Neural cell (in vitro differentiated cells): ENCODE results near the gene C1orf198. TPM values are rescaled to one million over a fixed set of nuclear protein-coding genes. Genes with fewer than 3 reads are reported as not detected.

ENCODE experiments used
- H2AFZ ChIP-seq: fragments of 200-600, 300-800 bp; sonication (generic), shearing (Covaris generic); 2 replicates; pipeline ENCODE4 v1.6.0; 2014; ENCODE audit warnings: low read depth, mild to moderate bottlenecking, antibody characterized with exemption, low read length, moderate library complexity
- H3F3A ChIP-seq: fragments of 200-600 bp; shearing (Covaris generic); 2 replicates; pipeline ENCODE4 v1.6.1; 2016; ENCODE audit warnings: mild to moderate bottlenecking, moderate library complexity, mixed read lengths, antibody characterized with exemption, low read length; ENCODE audit not compliant: insufficient read depth, poor library complexity, severe bottlenecking
- H3K27ac ChIP-seq: fragments of 200-600, 300-800 bp; sonication (generic), shearing (Covaris generic); 2 replicates; pipeline ENCODE4 v1.5.1; 2014; ENCODE audit warnings: mild to moderate bottlenecking, low read length, moderate library complexity
- H3K27me3 ChIP-seq: fragments of 300-800, 200-600 bp; sonication (generic), shearing (Covaris generic); 2 replicates; pipeline ENCODE4 v1.6.0; 2014; ENCODE audit warnings: mild to moderate bottlenecking, low read depth, low read length, moderate library complexity; ENCODE audit not compliant: insufficient read depth
- H3K36me3 ChIP-seq: fragments of 300-800, 200-600 bp; sonication (generic), shearing (Covaris generic); 2 replicates; pipeline ENCODE4 v1.5.1; 2014; ENCODE audit warnings: mild to moderate bottlenecking, antibody characterized with exemption, low read length, moderate library complexity; ENCODE audit not compliant: insufficient read depth
- H3K4me2 ChIP-seq: fragments of 300-800, 200-600 bp; sonication (generic), shearing (Covaris generic); 2 replicates; pipeline ENCODE4 v1.6.0; 2014; ENCODE audit warnings: mild to moderate bottlenecking, low read length
- H3K4me3 ChIP-seq: fragments of 300-800, 200-600 bp; sonication (generic), shearing (Covaris generic); 2 replicates; pipeline ENCODE4 v1.5.1; 2014; ENCODE audit warnings: mild to moderate bottlenecking, low read length, moderate library complexity
- H3K79me2 ChIP-seq: fragments of 200-600 bp; shearing (Covaris generic); replicated peaks from 2 replicates; pipeline ENCODE4 v1.6.0; 2014; ENCODE audit warnings: mild to moderate bottlenecking, low read length, moderate library complexity; ENCODE audit not compliant: insufficient read depth
- H3K9ac ChIP-seq: fragments of 300-800, 200-600 bp; sonication (generic), shearing (Covaris generic); 2 replicates; pipeline ENCODE4 v1.6.1; 2016; ENCODE audit warnings: mild to moderate bottlenecking, low read length, mixed read lengths
- H3K9me2 ChIP-seq: fragments of 200-600 bp; shearing (Covaris generic); 2 replicates; pipeline ENCODE4 v1.6.1; 2016; ENCODE audit warnings: mild to moderate bottlenecking, low read length, mixed read lengths; ENCODE audit not compliant: insufficient read depth
- H3K9me3 ChIP-seq: fragments of 200-600, 300-800 bp; sonication (generic), shearing (Covaris generic); 2 replicates; pipeline ENCODE4 v1.6.1; 2016; ENCODE audit warnings: mild to moderate bottlenecking, mixed run types, low read length, moderate library complexity, mixed read lengths
- H4K20me1 ChIP-seq: fragments of 200-600 bp; shearing (Covaris generic); 2 replicates; pipeline ENCODE4 v1.6.1; 2016; ENCODE audit warnings: mild to moderate bottlenecking, mixed run types; ENCODE audit not compliant: insufficient read depth
- EP300 ChIP-seq: fragments of 450-650 bp; conservative IDR thresholded peaks from 2 replicates; pipeline ENCODE4 v1.6.1; 2014; ENCODE audit warnings: antibody characterized with exemption, mild to moderate bottlenecking, moderate library complexity; ENCODE audit not compliant: poor library complexity, severe bottlenecking
- EZH2 ChIP-seq: fragments of 200-600, 300-800 bp; shearing (Covaris generic), sonication (generic); IDR thresholded peaks from 2 replicates; pipeline ENCODE4 v1.6.1; 2014; ENCODE audit warnings: antibody characterized with exemption, low read length, borderline replicate concordance, mild to moderate bottlenecking; ENCODE audit not compliant: insufficient read depth, poor library complexity, severe bottlenecking
- MXI1 ChIP-seq: fragments of 450-650 bp; conservative IDR thresholded peaks from 2 replicates; pipeline ENCODE4 v1.6.1; 2014; ENCODE audit warnings: antibody characterized with exemption, mild to moderate bottlenecking; ENCODE audit not compliant: poor library complexity, severe bottlenecking
- POLR2AphosphoS5 ChIP-seq: IDR thresholded peaks from 2 replicates; pipeline ENCODE4 v1.6.1; 2012
- RAD21 ChIP-seq: fragments of 450-650 bp; conservative IDR thresholded peaks from 2 replicates; pipeline ENCODE4 v1.6.1; 2014; ENCODE audit warnings: antibody characterized with exemption, mild to moderate bottlenecking, moderate library complexity
- SMC3 ChIP-seq: fragments of 450-650 bp; conservative IDR thresholded peaks from 2 replicates; pipeline ENCODE4 v1.6.1; 2014; ENCODE audit warnings: antibody characterized with exemption, mild to moderate bottlenecking, moderate library complexity; ENCODE audit not compliant: poor library complexity
- TAF1 ChIP-seq: IDR thresholded peaks from 2 replicates; pipeline ENCODE4 v1.6.1; 2012; ENCODE audit warnings: low read depth
- polyA plus RNA-seq: library from polyadenylated mRNA; depleted of rRNA; stranded (reverse); fragments of >200 nt; gene quantifications from 2 replicates; pipeline ENCODE4 v1.2.3, GENCODE V29; 2014
- TF ChIP-seq, protein P1 (sequence below): fragments of 450-650 bp; IDR thresholded peaks from 2 replicates; pipeline ENCODE4 v1.5.1; 2014; ENCODE audit warnings: antibody characterized with exemption, mild to moderate bottlenecking, moderate library complexity; ENCODE audit not compliant: poor library complexity, severe bottlenecking
- TF ChIP-seq, protein P2 (sequence below): IDR thresholded peaks from 2 replicates; pipeline ENCODE4 v1.6.1; 2012; ENCODE audit warnings: borderline replicate concordance

The C1orf198 gene
- polyA plus RNA-seq, 1 donor from 2014 or later = 16.7 TPM

DNA sequence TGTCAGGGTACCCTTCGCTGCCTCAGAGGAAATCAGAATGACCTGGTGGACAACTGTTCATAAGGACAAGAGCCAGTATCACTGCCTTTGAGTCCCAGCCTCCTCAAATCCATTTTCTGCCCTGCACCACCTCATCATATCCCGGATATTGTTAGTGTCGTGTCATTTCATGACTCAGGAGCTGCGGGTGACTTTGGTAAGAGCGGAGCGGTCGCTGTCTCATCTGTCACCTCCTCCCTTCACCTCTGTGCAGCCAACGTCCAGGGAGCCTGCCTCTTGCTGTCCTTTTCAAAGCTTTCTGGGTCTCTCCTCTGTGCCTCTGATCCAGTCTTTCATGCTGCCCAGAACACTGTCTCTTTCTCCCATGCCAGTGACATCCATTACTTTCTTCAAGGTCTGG, 7.0 kb upstream of the C1orf198 start:
- Histone ChIP-seq H3K9me3 (no peaks in the 10 kb centered on the region), H4K20me1 (no peaks in the 10 kb centered on the region), H3K4me3 (no peak overlapping the region), H2AFZ (no peak overlapping the region), H3K27ac (no peak overlapping the region), H3K4me2 (no peak overlapping the region), H3K9ac (no peak overlapping the region), H3K27me3 (no peaks in the 10 kb centered on the region), H3K79me2 (no peaks in the 10 kb centered on the region), H3K36me3 (no peaks in the 10 kb centered on the region), H3K9me2 (no peaks in the 10 kb centered on the region), H3F3A (no peaks in the 10 kb centered on the region)
- TF ChIP-seq EZH2 (no peak), EP300 (no peak), TAF1 (no peak), POLR2AphosphoS5 (no peak), MXI1 (no peak), RAD21 (no peak), SMC3 (no peak)
- TF ChIP-seq, protein P1, sequence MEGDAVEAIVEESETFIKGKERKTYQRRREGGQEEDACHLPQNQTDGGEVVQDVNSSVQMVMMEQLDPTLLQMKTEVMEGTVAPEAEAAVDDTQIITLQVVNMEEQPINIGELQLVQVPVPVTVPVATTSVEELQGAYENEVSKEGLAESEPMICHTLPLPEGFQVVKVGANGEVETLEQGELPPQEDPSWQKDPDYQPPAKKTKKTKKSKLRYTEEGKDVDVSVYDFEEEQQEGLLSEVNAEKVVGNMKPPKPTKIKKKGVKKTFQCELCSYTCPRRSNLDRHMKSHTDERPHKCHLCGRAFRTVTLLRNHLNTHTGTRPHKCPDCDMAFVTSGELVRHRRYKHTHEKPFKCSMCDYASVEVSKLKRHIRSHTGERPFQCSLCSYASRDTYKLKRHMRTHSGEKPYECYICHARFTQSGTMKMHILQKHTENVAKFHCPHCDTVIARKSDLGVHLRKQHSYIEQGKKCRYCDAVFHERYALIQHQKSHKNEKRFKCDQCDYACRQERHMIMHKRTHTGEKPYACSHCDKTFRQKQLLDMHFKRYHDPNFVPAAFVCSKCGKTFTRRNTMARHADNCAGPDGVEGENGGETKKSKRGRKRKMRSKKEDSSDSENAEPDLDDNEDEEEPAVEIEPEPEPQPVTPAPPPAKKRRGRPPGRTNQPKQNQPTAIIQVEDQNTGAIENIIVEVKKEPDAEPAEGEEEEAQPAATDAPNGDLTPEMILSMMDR = no peak
- TF ChIP-seq, protein P2, sequence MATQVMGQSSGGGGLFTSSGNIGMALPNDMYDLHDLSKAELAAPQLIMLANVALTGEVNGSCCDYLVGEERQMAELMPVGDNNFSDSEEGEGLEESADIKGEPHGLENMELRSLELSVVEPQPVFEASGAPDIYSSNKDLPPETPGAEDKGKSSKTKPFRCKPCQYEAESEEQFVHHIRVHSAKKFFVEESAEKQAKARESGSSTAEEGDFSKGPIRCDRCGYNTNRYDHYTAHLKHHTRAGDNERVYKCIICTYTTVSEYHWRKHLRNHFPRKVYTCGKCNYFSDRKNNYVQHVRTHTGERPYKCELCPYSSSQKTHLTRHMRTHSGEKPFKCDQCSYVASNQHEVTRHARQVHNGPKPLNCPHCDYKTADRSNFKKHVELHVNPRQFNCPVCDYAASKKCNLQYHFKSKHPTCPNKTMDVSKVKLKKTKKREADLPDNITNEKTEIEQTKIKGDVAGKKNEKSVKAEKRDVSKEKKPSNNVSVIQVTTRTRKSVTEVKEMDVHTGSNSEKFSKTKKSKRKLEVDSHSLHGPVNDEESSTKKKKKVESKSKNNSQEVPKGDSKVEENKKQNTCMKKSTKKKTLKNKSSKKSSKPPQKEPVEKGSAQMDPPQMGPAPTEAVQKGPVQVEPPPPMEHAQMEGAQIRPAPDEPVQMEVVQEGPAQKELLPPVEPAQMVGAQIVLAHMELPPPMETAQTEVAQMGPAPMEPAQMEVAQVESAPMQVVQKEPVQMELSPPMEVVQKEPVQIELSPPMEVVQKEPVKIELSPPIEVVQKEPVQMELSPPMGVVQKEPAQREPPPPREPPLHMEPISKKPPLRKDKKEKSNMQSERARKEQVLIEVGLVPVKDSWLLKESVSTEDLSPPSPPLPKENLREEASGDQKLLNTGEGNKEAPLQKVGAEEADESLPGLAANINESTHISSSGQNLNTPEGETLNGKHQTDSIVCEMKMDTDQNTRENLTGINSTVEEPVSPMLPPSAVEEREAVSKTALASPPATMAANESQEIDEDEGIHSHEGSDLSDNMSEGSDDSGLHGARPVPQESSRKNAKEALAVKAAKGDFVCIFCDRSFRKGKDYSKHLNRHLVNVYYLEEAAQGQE = no peak

DNA sequence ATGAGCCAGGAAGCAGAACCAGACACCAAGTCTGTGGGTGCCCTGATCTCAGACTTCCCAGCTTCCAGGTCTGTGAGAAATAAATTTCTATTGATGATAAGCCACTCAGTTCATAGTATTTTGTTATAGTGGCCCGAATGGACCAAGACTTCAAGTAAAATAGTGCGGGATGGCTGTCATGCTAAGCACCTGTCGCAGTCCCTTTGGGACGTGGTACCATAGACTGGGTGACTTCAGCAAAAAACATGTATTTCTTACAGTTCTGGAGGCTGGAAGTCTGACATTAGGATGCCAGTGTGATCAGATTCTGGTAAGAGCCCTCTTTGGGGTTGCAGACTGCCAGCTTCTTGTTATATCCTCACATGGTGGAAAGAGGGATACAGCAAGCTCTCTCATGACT, 2.6 kb upstream of the C1orf198 start:
- no peak overlapping the region for H3K4me3 ChIP-seq
- H3K4me2 ChIP-seq = no peak overlapping the region
- no peaks in the 10 kb centered on the region for H3K9me2 ChIP-seq
- H4K20me1 ChIP-seq = no peaks in the 10 kb centered on the region
- no peaks in the 10 kb centered on the region for H3K36me3 ChIP-seq
- H3K27me3 ChIP-seq = no peaks in the 10 kb centered on the region
- TF ChIP-seq SMC3 = no peak
- TF ChIP-seq, protein P1 = no peak
- TF ChIP-seq POLR2AphosphoS5 = no peak
- no peak for TF ChIP-seq MXI1
- TF ChIP-seq, protein P2 = no peak
- TF ChIP-seq RAD21 = no peak
- no peak for TF ChIP-seq TAF1
- H3K27ac ChIP-seq = no peak overlapping the region
- H3K9ac ChIP-seq = no peak overlapping the region
- no peaks in the 10 kb centered on the region for H3F3A ChIP-seq
- H2AFZ ChIP-seq = no peak overlapping the region
- no peaks in the 10 kb centered on the region for H3K9me3 ChIP-seq
- peaks cover 18% of the 10 kb centered on the region for H3K79me2 ChIP-seq
